ENCODE measurements around the gene TC2N.
"Not testable (repeated sequence)": the region's sequence is repeated elsewhere in the genome, so short reads cannot be mapped to it uniquely, and the experiment has no call there.

Gene TC2N

DNA sequence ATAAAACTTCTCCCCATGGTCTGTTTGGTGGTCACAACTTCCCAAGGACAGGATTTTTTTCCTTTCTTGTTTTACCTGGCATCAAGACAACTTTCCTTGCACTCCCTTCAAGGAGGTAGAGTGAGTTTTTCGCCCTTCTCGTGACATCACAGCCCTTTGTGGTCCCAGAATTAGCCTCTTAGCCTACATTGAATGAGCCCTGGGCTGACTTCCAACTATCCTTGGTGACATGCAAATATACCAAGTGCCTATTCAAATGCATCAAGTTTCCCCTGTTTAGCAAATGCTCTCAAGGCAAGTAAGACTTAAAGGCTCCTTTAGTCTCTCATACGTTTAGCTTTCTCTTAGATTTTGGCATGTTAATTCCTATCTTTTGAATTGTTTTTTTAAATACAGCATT, 36.6 kb downstream of the TC2N start:
- no peak for DNase-seq

GRCh38 chr14:91829511-91829910, 37.8 kb downstream of the TC2N start:
- peak in 1 of 5 experiments; percentile 26 for DNase-seq

DNA sequence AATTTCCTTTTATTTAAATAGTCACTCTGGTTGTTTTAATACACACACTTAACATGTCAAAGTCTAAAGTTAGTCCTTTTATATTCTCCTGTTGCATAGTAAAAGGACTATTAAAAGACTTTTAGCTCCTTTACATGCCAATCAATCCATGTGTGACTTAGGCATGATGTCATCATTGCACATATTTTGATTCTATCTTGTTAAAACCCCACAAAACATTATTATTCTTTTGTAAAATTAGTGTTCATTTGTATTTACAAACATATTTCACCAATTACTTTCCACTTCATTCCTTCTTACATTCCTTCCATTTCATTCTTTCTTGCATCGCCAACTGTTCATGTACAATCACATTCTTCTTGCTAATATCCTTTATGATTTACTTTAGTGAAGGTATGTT, 39.6 kb downstream of the TC2N start:
- DNase-seq, result no peak

DNA sequence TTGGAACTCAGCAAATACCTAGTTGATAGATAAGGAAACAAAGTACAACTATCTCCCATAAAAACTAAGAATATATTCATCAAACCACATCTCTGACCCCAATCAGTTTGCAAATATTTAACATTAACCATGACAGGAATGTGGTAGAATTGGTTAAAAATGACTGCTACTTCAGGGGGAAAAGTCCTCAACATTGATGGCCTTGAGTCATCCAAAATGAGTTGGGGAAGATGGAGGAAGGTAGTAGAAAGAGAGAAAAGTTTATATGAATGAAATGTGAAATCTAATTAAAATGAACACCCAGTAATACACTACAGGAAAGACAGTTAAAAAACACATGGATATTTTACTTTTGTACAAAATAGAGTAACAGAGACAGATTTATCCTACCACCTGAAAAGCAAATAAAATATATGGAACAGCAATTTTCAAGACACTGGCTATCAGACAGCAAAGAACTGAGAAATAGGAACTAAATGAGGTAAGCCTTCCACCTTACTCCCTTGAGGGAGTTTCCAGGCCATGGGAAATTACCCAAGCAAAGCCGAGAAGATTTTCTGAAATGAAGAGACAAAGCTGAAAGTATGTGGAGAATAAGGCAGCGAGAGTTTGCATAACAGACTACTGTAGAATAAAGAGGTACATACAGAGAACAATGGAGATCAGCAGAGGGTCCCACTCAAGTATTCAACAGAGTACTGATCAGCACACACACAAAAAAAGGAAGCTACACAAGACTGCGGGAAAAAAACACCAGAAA, 49.6 kb downstream of the TC2N start:
- DNase-seq, result peak in 1 of 5 experiments; percentile 33

DNA sequence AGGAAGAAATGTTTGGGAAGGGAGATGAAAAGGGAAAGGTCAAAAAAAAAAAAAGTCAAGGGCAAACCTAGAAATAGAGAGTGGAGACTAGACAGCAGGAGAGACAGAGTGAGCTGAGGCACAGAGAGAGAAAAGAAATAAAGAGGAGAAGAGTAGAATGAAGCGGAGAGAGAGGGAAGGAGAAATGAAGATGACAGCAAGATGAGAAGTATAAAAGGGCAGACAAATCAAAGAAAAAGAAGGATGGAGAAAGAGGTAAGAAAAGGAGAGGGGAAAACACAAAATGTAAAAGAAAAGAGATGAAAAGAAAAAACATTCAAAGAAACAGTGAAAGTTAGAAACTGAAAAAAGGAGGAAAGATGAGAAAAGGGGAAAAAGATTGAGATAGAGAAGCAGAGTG, 53.0 kb downstream of the TC2N start:
- DNase-seq, result no peak

DNA sequence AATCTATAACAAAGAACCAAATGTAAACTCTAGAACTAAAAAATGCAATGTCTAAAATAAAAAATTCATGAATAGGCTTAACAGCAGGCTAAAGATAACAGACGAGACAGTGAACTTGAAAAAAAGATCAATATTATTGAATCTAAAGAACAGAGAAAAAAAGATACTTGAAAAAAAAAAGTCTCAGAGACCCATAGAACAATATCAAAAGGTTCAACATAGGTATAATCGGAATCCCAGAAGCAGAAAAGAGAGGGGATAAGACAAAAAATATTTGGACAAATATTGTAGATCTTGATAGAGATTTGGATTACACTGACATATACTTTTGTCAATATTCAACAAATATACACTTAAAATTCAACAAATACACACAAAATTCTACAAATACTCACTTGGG, 56.6 kb downstream of the TC2N start:
- no peak for DNase-seq

- DNase-seq, result no peak
These were observed 60.6 kb downstream of the TC2N start for GRCh38 chr14:91806716-91807115.

GRCh38 chr14:91806094-91806493, 61.2 kb downstream of the TC2N start:
- not testable (repeated sequence) for DNase-seq

GRCh38 chr14:91805659-91806058, 61.7 kb downstream of the TC2N start:
- no peak for DNase-seq

DNA sequence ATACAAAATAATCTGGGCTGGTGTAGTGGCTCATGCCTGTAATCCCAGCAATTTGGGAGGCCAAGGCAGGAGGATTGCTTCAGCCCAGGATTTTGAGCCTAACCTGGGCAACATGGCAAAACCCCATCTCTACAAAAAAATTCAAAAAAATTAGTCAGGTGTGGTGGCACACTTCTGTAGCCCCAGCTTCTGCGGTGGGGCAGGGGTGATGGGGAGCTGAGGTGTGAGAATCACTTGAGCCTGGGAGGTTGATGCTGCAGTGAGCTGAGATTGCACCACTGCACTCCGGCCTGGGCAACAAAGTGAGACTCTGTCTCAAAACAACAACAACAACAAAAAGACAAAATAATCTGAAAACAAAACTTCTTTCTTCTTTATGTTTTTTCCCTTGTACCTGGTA, 66.0 kb downstream of the TC2N start:
- peak in 1 of 5 experiments; percentile 32 for DNase-seq

DNA sequence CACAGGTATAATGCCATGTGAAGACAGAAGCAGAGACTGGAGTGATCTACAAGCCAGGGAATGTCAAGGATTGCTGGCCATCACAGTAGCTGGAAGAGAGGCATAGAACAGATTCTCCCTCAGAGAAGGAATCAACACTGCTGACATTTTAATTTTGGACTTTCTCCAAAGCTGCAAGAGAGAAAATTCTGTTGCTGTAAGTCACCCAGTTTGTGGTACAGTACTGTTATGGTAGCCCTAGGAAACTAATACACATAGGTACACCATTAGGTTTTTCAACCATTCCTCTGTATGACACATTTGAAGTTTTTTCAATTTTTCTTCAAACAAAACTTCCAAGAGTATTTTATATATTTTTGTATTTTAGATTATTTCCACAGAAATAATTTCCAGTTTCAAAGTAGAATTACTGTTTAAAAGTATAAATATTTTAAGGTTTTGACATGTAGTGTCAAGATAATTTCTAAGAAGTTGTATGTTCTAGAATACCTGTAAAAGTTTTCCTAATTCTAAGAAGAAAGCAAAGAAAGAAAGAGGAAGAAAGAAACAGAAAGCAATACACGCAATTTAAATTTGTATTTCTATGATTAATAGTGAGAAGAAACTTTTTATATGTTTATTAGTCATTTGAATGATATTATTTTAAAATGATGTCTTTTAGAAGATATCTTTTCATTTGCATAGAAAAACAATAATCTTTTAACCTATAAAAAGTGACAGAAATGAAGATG, 70.6 kb downstream of the TC2N start:
- no peak for DNase-seq

DNA sequence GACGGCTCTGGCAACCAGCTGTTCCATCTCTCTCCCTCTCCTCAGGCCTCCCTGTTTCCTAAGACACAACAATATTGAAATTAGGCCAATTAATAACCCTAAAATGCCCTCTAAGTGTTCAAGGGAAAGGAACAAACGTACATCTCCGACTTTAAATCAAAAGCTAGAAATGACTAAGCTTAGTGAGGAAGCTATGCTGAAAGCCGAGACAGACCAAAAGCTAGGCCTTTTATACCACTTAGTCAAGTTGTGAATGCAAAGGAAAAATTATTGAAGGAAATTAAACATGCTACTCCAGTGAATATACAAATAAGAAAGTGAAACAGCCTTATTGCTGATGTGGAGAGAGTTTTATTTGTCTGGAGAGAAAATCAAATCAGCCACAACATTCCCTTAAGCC, 73.6 kb downstream of the TC2N start:
- DNase-seq, result peak in 1 of 5 experiments; percentile 45

GRCh38 chr14:91786188-91786587, 81.1 kb downstream of the TC2N start:
- DNase-seq, result no peak

GRCh38 chr14:91780452-91780851, 86.9 kb downstream of the TC2N start:
- DNase-seq, result no peak

DNA sequence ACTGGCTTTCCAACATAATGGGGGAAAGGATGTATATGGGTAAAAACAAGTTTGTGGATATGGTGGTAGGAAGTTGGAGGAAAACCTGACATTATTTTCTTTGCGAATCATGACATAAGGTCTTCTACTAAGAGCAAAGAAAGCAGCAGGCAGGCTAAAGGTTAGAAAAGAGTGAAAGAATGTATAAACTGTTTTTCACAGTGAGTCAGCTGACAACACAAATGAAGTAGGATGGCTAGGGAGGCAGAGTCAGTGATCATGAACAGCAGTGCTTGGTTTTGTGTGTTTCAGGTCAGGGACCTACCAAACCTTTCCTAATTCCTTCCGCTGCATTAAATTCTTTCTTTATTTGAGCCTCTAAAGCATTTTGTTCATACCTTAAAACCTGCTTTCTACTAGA, 89.1 kb downstream of the TC2N start:
- no peak for DNase-seq

DNA sequence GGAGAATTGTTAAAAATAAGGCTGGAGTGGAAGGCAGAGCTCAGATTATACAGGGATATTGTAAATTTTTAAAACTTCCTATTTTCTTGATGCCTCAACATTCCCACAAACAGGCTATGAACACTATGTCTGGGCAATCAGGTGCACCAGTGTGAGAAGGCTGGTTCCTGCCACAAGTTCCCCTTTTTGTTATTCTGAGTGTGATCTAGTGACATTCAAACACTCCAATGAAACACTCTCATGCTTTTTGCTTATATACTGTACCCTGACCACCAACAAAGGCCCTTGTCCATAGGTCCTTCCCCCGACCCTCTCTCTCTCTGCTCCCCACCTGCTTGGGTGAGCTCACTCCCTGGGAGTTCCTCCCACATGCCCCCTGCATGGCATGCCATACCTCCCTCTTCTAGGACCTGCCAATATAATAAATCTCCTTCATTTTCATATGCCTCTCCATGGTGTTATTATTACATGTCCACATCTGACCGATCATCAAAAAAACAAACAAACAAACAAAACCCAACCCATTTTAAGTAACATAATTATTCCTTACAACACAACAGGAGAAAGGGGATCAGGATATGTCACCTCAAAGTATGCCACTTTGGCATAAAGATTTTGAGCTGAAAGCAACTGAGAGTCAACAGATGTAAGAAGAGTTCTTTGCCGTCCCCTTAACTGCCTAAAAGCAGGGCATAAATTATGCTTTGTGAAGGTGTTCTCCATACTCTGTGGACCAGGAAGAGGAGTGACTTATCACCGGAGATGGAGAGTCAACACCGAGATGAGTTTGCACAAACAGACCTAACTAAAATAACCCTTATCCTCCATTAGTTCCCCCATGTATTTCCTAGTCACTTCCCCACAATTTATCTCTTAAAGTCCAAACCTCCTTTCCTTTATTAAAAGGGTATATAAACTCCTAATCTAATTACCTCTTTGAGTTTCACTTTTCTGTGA, 92.9 kb downstream of the TC2N start:
- no peak for DNase-seq

DNA sequence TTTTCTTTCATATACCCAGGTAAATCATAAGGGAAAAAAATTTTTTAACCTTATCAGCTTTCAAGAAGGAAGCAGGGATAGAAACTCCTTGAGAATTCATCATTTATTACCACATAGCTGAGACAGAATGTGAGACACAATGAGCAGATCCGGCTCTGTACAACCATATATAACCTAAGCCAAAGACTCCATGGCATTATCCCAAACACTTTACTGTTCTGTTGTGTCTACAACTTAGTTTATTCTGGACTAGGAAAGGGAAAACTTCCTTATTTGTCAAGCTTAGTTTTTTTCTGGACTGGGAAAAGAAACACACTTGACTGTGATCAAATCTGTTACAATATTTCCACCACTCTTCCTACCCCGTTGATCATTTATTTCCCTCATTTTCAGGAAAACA, 97.2 kb downstream of the TC2N start:
- no peak for DNase-seq

DNA sequence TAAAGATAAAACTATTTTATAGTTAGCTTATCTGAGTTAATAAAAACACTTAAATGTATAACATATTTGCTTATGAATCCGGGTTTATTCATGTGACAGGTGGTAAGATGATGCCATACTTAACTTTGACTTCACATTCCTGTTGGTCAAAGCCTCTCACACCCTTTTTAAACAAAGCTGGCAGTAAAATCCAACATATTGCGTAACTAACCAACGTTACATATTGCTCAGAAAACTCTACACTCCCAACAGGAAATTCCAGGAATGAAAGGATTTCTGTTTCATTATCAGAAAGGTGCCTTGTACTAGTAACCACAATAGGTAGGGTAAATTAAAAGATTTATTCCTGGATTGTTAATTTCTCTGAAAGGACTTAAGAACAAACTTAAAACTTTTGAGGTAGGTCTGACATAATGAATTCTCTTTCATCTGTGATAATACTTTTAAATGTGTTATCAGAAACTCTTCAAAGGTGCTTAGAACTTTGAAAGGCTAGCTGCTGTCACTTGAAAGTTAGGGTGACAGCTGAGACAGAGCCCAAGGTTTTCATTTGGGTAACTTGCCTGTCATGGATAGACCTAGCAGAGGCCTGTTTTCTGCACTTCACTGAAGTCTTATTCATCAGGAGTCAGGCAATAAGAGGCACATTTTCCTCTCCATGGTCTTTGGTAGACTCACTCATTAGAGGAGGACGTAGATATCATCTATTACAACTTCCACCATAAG, 111.6 kb downstream of the TC2N start:
- no peak for DNase-seq

DNA sequence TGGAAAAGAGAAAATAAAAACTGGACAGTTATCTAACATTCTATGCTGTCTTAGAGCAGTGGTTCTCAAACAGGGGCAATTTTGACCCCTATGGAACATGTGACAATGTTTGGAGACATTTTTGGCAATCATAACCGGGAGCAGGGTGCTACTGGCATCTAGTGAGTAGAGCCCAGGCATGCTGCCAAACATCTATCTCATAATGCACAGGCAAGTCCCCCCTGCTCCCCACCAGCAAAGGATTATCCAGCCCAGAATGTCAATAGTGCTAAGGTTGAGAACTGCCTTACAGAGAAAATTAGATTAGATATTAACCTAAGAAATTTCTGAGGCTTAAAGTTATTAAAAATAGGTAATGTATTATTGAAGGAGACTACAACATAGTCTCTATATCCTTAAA, 112.5 kb downstream of the TC2N start:
- DNase-seq, result no peak

DNA sequence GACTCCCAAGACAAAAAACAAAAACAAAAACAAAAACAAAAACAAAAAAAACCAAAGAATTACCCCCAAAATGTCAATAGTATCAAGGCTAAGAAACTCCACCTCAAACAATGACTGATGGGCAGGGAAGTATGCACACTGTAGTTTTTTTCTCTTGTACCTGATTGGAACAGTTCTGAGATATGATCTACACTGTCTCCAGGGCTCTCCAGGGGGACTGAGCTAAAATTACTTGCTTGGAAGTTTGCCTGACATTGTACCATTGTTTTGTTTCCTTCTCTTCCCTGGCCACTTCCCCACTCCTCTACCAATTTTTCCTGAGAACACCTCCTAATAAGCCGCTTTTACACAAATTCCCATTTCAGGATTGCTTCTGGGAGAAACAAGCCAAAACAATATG, 113.2 kb downstream of the TC2N start:
- DNase-seq, result no peak

- DNase-seq, result no peak
These were observed 113.7 kb downstream of the TC2N start for GRCh38 chr14:91753501-91754128.

DNA sequence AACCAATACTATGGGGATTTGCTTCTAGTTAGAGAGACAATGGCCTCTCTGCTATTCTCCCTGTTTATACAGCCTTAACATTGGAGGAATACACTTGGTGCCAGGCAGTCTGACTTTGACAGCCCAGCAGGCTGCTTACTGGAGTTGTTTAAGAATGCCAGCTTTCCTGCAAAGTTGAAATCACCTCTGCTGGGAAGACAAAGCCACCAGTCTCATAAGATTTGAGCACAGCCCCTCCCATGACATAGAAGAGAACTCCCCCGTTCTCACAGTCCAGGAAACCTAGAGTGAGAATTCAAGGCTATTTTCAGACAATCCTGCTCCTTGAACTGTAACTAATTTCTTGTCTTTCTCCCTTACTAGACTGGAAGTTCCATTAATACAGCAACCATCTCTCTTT, 114.4 kb downstream of the TC2N start:
- DNase-seq, result no peak
